HG03460 (cell line): ENCODE data around the gene SCOC.

ENCODE experiments used
- ATAC-seq: cut with Tn5 transposase; IDR thresholded peaks from one replicate; pipeline ENCODE4 v1.9.1; 2021; ENCODE audit not compliant: unreplicated experiment

SCOC gene

DNA sequence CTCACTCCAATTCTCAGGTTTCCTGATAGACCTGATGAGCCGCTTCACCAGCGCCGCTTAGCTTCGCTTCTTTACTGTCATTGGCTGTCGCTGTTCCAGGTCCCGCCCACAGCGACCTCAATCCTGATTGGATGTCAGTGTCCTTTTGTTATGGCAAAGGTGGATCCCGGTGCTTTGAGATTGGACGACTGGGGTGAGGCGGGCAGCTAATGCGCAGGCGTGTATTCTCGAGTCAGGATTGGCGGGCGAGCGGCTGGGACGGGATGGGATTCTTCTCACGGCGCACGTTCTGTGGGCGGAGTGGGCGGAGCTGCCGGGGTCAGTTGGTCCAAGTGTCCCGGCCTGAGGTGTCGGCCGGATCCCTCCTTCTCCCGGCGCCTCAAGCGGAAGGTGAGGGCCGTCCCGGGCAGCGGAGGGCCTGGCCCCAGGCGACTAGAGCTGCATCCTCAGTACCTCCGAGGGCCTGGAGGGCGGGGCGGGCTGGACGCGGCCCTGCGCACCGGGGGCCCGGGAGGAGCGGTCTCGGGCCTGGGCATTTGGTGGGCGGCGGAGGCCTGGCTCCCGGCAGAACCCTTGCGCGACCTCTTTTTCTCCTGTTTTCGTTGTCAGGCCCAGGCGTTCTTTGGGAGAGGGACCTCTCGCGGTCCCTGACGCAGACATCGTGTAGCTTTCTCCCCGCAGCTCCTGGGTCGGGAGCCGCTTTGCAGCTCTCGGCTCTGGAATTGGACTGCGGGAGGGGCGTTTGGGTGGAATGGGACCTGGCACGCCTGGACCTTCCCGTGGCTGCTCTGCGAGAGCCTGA is at the start of gene SCOC:
TSS of gene SCOC (plus strand) at position 319 of the 802 bp plus-strand sequence. CDS start 5,525 bp downstream, outside the sequence.
- peak; percentile 95 for ATAC-seq

DNA sequence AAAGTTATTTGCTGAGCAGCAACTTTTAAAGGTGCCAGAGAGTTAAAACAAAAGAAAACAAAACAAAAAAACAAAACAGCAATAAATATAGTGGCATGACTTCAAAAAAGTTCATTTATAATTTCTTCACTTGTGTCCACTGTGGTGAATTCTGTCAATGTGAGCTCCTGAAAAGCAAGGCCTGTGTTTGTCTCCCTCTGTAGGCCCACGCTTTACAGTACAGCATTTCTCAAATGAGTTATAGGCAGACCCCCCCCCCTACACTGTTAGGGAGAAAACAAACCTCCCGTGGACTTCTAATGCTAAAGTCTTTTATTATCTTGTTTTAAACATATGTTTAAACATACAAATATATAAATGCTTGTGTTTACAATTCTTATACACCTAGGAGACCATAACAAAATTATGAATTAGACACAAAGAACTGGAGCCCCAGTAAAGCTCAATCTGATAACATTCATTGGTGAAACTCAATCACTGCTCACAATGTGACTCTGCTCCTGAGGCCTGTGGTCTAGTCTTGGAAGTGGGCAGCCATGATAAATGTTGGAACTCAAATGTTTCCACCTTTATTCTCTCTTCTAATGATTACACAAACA is 47.0 kb upstream of the SCOC start:
- no peak for ATAC-seq

DNA sequence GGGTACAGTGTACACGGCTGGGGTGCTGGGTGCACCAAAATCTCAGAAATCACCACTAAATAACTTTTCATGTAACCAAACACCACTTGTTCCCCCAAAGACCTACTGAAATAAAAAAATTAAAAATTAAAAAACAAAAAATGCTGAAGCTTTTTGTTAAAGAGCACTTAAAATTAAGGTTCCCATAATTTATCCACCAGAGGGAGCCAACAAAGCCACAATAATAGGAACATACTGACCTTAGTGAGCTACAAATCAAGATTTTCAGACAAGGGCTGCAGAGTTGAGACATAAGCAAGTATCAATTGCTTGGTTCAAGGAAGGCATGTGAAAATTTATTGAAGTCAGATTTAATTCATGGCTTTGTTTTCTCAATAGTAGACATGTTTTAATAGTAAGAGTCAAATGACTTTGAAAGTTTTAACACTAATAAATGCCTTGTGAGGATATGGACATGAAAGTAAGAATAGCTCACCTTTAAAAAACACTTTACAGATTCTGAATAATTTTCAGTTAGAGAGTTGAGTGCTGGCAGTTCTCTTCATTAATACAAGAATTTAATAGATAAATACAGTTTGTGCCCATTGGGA is 43.0 kb upstream of the SCOC start:
- ATAC-seq = no peak

DNA sequence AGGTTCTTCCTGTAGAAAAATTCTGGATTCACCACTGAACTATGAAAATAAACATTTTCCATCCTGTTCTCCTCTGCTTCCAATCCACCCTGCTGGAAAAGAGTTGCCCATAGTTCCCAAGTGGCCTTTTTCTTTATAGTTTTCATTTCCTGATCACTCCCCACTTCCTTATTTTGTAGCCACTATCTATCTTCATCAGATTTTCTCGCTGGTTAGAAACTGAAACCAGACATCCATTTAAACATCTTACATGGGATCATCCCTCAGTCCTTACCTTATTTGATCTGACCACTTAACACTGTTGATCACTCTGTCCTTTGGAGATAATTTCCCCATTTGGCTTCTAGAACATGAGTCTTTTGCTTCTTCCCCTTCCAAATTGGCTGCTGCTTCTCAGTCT is 42.2 kb upstream of the SCOC start:
- no peak for ATAC-seq

DNA sequence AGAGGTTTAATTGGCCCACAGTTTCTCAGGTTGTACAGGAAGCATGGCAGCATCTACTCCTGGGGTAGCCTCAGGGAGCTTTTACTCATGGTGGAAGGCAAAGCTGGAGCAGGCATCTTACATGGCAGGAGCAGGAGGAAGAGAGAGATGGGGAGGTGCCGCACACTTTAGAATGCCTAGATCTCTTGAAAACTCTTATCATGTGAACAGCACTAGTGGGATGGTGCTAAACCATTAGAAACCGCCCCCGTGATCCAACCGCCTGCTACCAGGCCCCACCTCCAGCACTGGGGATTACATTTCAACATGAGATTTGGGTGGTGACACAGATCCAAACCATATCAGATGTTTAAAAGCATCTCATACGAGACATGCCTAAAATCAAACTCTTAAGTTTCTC is 41.6 kb upstream of the SCOC start:
- no peak for ATAC-seq

DNA sequence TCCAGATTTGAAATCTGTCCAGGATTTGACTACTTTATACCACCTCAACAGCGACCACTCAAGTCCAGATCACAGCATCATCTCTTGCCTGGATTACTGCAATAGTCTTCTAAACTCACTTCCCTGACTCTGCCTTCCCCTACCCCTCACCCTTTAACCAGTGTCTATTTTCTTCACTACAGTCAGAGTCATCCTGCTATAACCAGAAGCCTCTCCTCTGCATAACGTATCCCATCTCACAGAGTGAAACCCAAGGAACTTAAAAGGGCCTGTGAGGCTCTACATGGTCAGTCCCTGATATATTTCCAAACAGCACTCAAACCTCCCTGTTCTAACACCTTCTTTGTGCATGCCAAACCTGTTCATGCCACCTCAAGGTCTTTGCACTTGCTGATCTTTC is 40.7 kb upstream of the SCOC start:
- ATAC-seq = no peak

DNA sequence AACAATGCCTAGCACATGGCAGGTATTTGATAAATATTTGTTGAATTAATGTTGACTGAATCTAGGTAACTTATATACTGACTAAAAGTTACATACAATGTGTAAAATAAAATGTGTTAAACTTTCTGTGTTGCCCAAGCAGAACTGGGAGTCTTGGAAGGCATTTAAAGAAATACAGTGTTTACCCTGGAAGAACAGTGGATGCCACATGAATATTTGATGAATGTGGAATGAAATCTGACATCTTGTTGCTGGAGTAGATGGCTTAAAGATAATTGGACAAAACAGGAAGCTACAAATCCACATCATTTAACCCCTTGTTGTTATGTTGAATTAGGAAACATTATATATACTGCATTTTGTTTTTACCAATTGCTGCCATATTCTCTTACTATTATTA is 39.9 kb upstream of the SCOC start:
- no peak for ATAC-seq

DNA sequence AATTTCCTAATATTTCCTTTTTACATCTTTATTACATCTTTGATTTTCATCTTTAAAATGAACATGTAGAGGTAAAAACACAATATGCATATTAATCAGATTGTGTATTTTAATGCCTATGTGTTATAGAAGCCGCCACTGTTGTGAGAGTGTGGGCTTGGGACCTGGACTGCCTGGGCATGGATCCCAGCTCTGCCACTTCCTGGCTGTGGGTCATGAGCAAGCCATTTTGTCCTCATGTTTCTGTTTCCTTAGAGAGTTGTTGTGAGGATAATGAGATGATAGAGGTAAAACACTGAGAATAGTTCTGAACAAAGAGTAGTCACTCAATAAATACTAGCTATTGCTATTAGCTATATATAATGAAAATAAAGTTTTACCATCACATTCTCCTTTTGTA is 38.4 kb upstream of the SCOC start:
- no peak for ATAC-seq

DNA sequence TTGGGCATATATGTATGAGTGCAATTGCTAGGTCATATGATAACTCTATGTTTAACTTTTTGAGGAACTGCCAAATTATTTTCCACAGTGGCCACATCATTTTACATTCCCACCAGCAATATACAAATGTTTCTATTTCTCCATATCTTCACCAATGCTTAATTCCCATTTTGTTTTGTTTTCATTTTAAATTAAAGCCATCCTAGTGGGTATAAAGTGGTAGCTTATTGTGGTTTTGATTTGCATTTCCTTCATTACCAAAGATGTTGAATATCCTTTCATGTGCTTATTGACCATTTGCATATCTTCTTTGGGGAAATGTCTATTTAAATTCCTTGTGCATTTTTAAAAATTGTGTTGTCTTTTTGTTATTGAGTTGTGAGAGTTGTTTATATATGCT is 36.7 kb upstream of the SCOC start:
- no peak for ATAC-seq

DNA sequence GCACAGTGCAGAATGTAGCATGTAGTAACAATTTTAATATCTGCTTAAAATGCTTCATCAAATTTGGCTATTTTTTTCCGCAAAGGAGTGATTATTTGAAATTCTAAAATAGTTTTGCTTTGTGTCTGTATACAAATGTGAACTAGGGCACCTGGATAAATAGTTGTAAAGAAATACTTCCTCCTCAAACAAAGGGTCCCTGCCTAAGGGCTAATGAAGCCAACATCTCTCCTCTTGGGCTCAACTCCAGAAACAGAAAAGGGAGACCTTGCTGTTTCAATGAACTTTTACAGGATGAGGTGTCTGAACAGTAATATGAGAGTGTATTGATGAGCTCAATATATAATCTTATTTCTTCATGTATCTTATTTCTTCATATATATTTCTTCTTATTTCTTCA is 30.8 kb upstream of the SCOC start:
- ATAC-seq = no peak

DNA sequence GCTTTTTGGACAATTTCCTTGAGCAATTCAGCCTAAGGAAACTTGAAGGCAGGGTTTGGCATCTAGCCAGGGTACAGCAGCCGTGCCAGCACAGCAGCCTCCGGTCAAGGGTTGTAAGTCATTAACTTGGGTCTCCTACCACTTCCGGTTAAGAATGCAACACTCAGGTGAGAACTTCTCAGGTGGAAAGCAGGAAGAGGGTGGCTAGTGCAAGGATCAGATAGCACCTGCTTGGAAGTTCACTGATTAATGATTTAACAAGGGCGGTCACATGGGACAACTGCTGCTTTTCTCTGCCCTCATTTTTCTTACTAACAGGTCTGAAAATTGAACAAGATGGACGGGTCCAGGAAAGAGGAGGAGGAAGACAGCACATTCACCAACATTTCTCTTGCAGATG is 30.1 kb upstream of the SCOC start:
- peak; percentile 83 for ATAC-seq

DNA sequence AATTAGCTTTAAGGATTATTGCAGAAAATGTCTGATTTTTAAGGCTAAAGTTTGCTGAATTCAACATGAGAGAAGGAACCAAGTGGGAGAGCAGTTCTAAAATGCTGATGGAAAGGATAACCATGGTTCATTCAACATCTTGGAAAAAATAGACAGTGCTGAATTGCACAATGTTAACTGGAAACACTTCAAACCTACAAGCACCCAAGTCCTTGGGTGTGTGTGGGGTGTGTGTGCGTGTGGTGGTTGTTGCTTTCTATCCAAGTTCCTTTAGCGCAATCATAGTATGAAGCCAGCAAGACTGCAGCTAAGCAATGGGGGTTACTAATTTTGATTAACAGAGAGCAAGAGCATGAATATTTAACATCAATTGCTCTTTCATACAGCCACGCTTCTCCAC is 29.3 kb upstream of the SCOC start:
- no peak for ATAC-seq

DNA sequence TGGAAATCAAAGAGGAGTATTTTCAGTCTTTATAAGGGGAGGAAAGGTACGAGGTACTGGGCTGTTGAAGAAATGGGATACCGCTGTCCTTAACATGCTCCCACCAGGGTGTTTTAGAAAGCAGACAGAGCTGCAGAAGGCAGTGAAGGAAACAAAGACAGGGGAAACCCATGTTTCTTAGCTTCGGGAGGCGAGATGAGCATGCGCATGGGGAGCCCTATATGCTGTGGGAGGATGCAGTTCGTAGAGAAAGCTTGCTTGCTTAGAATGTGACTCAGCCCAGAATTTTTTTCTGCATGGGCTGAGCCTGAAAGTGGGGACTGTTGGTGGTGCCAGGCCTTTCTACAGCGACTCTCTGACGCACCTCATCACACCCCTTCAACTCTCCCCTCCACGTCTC is 28.8 kb upstream of the SCOC start:
- ATAC-seq = no peak

DNA sequence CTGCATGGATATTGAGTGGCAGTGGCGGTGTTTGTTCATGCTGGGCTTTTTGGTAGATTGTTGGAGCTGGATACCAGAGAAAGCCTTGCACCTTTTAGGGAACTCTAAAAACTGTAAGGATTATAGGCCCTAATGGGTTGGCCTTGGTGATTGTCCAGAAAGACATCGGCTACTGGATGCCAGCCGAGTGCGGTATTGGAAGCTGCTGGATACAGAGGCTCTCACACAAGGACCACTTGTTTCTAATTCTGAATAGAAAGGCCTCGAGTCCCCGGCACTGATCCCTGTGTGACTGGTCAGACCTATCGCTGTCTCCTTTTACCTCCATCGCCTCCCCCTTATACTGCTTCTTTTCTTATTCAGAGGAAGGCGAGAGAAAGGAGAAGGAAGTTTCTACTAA is 27.3 kb upstream of the SCOC start:
- ATAC-seq = no peak

DNA sequence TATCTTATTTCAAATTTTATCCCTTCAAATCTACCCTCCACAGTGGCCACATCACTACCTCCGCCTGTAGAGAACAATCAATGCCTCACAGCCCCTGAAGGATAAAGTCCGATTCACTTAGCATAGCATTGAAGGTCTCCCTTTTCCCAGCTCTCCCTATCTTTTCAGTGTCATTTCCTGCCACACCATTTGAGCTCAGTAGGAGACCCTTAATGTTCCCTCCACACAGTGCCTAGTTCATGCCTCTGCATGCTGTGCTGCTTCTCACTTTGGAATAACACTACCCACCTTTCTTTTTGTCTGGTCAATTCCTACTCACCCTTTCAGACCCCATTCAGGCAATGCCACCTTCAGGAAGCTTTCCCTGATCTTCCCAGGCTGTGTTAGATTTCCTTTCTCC is 23.6 kb upstream of the SCOC start:
- no peak for ATAC-seq

DNA sequence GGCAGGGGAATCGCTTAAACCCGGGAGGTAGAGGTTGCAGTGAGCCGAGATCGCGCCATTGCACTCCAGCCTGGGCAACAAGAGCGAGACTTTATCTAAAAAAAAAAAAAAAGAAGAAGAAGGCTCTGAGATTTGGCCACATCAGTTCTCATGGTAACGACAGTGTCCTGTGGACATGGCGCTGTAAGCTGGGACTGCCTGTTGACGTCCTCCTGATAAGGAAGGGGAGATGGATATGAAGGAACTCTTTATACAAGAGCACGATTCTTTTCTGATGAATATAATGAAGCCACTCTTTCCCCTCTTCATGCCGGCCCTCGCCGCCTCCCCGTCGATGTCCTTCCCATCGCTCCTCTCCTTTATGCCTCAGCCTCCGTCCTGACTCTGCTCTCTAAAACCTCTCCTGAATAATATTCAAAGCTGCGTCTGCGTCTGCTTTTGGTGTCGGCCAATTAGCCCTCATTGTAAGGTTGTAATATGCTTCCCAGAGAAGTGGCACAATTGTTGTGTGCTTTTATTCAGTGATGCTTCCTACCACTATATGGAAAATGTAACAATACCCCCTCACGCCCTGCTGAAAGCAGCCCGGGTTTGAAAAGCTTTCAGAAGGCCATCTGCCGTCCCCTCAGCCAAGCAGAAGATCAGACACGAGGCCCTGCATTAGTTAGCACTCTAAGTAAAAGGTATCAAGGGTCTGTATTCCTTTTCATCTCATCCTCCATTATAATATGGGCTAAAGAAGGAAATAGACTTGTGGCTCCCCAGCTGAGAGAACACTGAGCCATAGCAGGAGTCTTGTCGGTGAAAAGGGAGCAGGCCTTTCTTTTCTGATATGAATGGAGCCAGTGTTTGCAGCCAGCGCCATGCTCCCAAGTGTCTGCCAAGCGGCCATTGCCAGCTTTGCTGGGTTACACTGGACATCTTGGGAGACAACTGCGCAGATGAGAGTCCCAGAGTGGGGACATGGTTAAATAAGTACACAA is 22.1 kb upstream of the SCOC start:
- no peak for ATAC-seq

DNA sequence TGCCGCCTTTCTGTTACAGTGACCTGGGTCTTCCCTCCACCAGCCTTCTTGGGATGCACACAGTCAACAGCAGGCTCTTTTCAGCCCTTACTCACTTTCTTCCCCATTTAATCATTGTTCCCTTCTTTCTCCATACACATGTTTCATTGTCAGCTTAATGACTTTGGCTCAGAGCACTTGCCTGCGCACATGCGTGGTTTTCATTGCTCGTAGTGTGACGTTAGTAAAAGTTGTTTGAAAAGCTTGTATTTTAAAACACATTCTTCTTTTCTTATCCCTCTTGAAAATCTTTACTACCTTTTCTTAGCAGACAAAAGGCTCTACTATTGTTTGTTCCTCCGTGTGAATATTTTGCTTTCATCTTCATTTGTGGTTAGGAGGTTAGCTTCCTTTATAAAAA is 19.7 kb upstream of the SCOC start:
- ATAC-seq = no peak

DNA sequence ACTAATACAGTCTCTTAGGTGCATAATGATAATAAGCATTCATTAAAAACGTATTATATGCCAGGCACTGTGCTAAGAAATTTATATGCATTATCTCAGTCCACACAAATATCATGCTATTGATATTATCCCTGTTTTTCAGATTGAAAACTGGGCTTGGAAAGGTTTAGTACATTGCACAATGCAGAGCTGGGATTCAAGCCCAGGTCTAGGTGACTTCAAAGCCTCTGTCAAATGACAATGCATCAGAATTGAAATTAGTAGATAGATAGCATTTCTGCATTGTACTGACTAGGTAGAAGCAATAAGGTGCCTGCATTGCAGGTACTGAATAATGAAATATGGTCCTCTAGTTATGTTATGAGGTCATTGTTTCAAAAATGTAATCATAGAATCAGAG is 18.2 kb upstream of the SCOC start:
- no peak for ATAC-seq

DNA sequence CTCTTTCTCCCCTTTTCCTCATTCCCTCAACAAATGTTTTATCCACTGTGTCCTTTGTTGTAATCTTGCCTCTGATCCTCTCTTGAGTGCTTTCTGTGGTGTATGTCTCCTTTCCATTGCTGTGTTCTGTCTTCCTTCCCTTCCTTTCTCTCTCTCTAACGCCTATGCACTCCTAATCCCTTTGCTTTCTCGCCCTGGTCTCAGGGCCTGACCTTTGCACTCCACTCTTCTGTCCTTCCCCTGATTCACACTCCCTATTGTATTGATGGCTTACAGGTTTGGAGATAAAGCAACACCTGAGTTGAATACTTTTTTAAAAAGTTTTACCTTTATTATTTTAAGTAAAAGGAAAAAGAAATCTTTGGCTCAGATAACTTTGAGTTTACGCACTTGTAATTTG is 15.6 kb upstream of the SCOC start:
- ATAC-seq = no peak

DNA sequence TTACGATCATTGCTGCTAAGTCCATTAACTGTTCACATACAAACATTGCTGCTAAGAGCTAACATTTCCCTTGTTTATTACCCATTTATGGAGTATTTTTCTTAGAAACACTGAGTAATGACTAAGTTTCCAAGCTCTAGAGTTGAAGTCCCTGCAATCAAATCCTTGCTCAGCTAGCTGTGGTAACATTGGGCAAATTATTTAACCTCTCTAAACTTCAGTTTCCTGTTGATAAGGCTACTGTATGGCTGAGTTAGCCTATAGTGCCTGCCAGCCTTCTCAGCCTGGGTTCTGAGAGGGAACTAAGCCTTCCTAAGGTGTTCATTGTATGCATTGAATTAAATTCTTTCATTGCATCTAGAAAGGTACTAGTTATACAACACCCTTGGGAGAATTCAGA is 15.2 kb upstream of the SCOC start:
- ATAC-seq = no peak
